RPMI7951 (cell line): ENCODE results near the gene CEP170B. TPM values are rescaled to one million over a fixed set of nuclear protein-coding genes. Genes with fewer than 3 reads are reported as not detected.
"Not testable (repeated sequence)": the region's sequence is repeated elsewhere in the genome, so short reads cannot be mapped to it uniquely, and the experiment has no call there.

Source experiments
- DNase-seq: peaks from one replicate; pipeline ENCODE4 v3.0.0-alpha.2; 2012; ENCODE audit warnings: low read depth
- total RNA-seq: library from RNA; depleted of rRNA; stranded (reverse); fragments of >200 nt; shearing (Covaris generic); gene quantifications from 2 replicates; pipeline ENCODE4 v1.2.3, GENCODE V29; 2014

The CEP170B gene
- total RNA-seq, 1 experiment from 2014 or later = 3.8 TPM

DNA sequence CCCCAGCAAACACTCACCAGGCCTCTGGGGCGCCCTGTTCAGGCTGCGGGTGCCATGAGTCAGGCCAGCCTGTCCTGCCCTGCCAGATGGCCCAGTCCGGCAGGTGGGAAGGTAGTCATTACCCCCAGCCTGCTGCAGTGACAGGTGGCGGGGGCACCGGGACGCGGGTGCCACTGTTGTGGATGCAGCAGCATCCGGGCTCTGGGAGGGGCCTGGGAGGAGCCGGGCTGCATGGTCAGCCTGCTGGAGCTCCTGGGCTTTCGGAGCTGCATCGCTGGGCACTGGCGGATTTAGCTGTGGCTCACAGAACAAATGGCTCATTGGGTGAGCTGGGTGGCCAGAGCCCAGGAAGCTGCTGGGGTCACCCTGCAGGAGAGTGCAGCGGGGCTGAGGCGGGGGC is 13.5 kb downstream of the CEP170B start:
- DNase-seq = no peak

DNA sequence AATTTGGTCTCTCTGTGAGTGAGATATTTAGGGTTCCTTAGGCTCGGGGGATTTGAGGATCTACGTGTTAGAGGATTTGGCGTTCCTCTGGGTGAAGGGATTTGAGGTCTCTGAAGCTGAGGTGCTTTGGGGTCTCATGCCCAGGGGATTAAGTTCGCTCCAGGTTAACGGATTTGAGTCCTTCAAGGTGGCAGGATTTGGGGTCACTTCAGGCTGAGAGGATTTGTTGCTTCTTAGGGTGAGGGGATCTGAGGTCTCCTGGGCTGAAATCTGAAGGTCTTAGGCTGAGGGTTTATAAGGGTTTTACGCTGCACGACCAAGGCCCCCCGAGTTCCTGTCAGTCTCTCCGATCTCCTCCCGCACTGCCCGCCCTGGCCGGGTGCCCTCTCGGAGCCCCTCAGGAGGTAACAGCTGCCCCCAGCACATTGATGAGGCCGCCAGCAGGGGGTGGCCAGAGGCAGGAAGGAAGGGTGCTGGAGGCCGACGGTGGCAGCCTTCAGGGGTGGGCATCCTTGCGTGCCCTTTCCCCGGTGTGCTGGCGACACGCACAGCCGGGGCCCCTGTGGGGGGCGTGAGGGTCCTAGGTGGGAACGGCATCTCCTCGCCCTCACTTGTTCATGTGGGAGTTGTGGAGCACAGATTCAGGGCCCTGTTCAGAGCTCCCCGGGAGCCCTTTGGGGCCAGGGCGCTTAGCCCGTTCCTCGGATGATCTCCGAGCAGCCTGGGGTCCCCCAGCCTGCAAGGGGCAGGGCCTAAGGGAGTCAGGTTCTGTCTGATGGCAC is 14.3 kb downstream of the CEP170B start:
- no peak for DNase-seq

DNA sequence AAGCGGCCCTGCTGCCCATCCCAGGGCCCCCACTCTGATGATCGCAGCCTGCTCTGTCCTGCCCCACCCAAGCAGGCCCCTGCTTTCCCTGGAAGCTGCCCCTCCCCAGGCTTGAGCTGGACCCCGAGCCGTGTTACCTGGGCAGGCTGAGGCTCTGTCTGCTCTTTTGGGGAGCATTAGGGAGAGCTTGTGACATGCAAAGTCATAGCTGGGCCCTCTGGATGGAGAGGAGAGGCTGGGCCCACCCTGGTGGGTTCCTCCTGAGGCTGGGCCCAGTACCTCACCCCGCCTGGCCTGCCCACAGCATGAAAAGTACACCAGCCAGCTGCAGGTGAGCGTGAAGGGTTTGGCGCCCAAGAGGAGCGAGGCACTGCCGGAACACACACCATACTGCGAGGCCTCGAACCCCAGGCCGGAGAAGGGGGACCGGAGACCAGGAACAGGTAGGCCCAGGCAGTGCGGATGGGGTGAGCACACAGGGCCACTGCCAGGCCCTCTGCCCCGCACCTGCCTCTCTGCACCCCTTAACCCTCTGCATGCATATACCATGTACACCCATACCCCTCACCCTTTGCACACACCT is 15.0 kb downstream of the CEP170B start:
- DNase-seq = no peak

DNA sequence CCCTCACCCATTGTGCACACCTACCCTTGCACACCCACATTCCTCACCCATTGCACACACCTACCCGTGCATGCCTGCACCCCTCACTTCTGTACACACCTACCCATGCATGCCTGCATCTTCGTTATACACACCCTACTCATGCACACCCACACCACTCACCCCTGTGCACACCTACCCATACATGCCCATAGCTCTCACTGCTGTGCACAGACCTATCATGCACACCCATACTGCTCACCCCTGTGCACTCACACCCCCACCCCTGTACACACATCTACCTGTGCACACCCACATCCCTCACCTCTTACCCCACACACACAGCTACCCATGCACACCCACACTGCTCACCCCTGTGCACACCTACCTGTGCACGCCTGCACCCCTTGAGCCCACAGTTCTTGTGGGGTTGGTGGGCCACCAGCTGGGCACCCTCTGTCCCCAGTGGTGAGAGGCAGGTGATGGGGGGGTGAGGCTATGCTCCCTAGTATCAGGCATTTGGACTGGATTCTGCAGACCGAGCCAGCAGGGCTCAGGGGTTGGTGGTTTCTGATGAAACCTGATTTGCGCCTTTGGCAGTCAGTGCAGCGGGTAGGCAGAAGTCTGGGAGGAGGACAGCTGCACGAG is 15.6 kb downstream of the CEP170B start:
- no peak for DNase-seq

DNA sequence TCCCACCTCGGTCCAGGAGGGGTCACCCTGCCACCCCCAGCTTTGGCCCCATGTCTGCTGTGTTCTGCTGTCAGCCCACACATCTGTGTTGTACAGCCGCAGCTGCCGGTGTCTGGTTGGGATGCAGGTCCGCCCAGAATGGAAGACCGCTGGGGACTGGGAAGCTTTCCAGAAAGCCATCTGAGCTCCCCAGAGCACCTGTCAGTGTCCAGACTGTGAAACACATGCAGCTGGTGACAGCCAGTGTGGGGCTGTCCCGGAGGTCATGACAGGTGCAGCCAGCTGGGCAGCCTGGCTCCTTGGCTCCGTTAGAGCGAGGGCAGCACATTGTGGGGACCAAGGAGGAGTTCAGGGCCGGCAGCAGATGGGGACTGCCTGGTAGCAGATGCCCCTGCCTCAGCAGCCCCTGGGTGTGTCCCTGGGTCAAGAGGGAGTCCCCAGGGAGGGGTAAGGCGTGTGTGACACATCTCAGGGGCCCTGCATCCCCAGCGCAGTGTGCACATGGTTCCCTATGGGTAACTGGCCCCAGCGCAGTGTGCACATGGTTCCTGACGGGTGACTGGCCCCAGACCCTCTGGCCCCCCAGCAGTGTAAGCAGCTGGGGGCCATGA is 16.4 kb downstream of the CEP170B start:
- no peak for DNase-seq

DNA sequence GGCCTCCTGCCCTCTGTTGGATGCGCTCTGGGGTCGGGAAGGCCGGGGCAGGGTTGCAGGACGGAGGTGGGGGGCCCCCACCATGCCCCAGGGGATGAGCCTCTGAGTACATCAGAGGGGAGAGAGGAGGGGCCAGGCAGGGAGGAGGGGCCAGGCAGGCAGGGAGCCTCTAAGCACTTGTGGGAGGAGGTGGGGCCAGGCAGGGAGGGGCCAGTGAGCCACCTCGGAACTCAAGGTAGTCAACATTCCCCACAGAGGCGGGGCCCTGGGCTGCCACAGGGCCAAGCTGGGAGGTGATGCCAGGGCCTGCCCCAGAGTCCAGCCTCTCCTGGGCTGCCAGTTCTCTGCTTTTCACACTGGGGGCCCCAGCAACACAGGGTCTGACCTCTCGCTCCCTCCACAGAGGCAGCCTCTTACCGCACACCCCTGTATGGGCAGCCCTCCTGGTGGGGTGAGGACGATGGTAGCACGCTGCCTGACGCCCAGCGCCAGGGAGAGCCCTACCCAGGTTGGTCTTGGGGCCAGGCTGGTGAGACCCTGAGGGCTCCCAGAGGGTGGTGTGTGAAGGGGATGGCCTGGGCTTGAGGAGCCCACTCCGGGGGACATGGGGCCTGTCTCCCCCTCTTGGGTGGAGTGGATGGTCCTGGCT is 17.4 kb downstream of the CEP170B start:
- no peak for DNase-seq

DNA sequence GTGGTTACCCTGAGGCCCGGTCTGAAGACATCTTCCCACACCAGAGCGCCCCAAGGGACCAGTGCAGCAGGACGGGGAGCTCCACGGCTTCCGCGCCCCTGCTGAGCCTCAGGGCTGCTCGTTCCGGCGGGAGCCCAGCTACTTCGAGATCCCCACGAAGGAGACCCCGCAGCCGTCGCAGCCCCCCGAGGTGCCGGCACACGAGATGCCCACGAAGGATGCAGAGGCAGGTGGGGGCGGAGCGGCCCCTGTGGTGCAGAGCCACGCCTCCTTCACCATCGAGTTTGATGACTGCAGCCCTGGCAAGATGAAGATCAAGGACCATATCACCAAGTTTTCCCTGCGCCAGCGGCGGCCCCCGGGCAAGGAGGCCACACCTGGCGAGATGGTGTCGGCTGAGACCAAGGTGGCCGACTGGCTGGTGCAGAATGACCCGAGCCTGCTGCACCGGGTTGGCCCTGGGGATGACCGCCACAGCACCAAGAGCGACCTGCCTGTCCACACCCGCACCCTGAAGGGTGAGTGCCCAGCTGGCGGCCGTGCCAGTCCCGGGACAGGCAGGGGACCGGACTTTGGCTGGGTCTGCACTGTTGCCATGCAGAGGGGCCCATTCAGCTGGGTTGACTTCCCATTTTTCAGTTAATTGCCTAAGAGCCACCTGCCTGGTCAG is 18.1 kb downstream of the CEP170B start:
- DNase-seq = no peak

DNA sequence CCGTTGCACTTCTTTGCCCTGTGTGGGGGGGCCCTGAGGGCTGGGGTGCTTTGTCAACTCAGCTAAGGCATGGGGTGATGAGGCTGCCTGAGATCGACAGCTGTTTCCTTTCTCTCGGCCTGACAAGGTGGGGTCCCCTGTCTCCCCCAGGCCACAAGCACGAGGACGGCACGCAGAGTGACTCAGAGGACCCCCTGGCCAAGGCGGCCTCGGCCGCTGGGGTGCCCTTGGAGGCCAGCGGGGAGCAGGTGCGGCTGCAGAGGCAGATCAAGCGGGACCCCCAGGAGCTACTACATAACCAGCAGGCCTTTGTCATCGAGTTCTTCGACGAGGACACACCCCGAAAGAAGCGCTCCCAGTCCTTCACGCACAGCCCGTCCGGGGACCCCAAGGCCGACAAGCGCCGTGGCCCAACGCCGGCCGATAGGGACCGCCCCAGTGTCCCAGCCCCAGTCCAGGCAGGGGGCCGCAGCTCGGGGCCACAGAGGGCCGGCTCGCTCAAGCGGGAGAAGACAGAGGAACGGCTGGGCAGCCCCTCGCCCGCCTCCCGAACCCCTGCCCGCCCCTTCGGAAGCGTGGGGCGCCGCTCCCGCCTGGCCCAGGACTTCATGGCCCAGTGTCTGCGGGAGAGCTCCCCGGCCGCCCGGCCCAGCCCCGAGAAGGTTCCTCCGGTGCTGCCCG is 18.8 kb downstream of the CEP170B start:
- DNase-seq = no peak

GRCh38 chr14:104884381-104884780 is 19.3 kb downstream of the CEP170B start:
- not testable (repeated sequence) for DNase-seq

DNA sequence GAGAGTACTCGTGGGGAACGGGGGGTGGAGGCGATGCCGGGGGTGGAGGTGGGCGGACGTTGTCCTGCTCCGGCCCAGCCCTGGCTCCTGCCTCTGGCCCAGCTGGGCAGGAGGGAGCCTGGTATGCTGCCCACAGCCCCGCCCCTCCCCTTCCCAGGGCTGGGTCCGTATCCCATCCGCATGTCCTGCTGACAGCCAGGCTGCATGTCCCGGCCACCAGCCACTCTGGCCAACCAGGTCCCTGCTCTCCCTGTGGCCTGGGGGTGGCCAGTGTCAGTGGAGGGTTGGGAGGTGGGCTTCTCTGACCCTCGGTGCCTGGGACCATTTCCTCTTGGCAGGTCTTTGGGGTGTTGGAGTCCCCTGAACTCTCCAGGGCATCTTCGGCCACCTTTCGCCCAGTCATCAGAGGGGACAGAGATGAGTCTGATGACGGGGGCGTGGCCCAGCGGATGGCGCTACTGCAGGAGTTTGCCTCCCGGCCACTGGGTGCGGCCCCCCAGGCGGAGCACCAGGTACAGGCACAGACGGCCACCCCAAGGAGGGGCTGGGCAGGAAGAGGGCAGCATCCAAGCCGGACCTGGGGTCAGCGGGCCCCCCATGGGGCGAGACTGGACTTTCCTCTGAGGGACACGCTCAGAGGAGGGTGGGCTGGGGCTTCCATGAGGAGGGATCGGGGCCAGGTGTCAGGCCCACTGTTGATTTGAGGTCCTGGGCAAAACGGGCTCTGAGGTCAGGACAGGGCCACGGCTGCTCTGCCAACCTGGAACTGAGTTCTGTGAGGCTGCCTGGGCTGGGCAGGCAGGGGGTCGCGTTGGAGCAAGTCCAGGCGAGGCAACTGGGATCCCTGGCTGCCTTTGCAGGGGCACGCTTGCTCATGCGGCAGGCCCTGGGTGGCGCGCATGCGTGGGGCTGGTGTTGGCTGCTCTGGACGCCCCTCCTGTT is 20.2 kb downstream of the CEP170B start:
- no peak for DNase-seq

DNA sequence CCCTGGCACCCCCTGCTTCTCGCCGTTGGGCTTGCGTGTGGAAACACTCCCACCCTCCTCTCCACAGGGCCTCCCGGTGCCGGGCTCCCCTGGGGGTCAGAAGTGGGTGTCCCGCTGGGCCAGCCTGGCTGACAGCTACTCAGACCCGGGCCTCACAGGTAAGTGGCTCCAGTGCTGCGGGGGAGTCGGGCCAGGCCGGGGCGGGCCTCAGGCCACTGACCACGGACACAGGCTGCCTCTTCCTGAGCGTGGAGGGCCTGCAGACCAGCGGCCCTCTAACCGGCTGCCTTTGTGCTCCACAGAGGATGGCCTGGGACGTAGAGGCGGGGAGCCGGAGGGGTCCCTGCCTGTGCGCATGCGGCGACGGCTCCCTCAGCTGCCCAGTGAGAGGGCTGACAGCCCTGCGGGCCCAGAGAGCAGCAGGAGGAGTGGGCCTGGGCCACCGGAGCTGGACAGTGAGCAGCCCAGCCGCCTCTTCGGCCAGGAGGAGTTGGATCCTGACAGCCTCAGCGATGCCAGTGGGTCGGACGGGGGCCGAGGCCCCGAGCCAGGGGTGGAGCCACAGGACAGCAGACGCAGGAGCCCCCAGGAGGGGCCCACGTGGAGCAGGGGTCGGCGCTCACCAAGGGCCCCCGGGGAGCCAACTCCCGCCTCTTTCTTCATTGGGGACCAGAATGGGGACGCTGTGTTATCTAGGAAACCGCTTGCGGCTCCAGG is 21.1 kb downstream of the CEP170B start:
- DNase-seq = no peak

- DNase-seq = no peak
Measured at GRCh38 chr14:104886690-104887622, 21.9 kb downstream of the CEP170B start.

GRCh38 chr14:104887623-104888488 is 22.8 kb downstream of the CEP170B start:
- DNase-seq = no peak

- DNase-seq = no peak
Measured at GRCh38 chr14:104888489-104889374, 23.7 kb downstream of the CEP170B start.

DNA sequence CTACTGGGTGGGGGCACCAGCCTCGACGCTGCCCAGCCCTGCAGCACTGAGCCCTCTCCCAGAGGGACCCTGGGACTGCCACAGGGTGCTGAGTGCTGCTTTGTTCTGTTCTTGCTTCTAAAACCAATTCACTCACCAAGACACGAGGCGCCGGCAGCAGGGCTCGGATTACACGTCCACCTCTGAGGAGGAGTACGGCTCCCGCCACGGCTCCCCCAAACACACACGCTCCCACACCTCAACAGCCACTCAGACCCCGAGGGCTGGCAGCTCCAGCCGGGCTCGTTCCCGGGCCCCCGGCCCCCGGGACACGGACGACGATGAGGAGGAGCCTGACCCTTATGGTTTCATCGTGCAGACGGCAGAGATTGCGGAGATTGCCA is 24.3 kb downstream of the CEP170B start:
- no peak for DNase-seq

GRCh38 chr14:104890292-104890691 is 25.2 kb downstream of the CEP170B start:
- not testable (repeated sequence) for DNase-seq
